GM04504 (cell line): ENCODE data around the gene MYD88.

Source experiments
- DNase-seq: peaks from one replicate; pipeline ENCODE4 v3.0.0-alpha.2; 2012; ENCODE audit warnings: low read depth

Gene MYD88

DNA sequence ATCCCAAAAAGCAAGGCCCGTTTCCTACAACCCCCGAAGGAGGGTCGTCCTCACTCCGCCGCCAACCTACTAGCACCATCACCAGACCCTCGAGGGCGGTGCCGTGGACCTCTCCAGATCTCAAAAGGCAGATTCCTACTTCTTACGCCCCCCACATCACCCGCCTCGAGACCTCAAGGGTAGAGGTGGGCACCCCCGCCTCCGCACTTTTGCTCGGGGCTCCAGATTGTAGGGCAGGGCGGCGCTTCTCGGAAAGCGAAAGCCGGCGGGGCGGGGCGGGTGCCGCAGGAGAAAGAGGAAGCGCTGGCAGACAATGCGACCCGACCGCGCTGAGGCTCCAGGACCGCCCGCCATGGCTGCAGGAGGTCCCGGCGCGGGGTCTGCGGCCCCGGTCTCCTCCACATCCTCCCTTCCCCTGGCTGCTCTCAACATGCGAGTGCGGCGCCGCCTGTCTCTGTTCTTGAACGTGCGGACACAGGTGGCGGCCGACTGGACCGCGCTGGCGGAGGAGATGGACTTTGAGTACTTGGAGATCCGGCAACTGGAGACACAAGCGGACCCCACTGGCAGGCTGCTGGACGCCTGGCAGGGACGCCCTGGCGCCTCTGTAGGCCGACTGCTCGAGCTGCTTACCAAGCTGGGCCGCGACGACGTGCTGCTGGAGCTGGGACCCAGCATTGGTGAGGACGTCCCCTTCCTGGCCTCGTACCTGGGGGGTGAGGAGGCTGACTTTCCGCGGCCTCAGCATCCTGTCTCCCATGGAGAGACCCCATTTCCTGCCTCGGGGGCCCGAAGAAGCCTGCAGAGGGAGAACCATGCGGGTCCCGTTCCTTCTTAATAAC, at the start of gene MYD88:
Gene MYD88 (plus strand): TSS at position 313 of the 842 bp plus-strand sequence. CDS start 40 bp downstream, at position 353.
- no peak for DNase-seq

DNA sequence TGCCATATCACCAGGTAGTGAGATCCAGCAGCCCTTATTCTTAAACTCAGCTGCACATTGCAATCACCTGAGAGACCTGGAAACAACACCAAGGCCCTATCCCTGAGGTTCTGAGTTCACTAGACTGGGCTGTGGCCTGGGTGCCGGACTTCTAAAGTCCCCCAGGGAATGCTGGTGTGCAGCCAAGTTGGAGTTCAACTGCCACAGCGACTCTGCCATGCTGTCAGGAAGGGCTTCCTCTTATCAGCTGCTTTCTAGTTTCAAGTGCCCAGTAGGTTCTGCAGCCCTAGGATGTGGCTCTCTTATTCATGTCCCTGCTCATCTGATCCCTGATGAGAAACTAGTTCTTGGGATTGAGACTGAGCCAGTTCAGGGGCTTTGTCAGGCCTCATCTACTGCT, 49.3 kb upstream of the MYD88 start:
- no peak for DNase-seq

DNA sequence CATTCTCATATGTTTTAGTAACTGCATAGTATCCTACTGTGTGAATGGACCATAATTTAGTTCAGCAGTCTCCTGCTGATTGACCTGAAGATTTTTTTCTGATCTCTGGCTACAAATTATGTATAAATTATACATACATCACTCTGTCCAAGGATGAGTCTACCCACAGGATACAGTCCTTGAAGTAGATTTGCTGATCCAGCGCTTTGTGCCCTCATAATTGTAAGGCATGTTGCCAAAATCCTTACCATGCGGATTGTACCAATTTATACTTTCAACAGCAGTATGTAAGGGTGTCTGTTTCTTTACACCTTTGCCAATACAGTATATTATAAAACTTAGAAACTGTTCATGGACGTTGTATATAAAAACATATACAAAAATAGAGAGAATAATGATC, 48.0 kb upstream of the MYD88 start:
- no peak for DNase-seq

DNA sequence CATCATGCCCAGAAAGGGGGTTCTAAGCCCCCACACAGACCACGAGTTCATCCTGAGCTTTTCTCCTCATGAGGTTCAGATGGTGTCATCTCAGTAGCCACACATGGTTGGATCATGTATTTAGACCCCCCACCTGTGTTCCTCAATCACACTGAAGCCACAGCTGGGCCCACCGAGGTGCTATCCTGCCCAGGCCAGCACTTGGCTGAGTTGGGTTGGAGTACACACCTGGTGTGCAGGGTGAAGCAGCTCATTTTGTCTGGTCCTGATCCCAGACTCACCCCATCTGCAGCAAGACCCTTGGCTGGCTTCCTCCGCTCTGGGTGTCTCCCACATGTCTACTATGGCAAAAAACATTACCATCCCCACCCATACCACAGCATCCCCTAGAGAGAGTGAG, 43.5 kb upstream of the MYD88 start:
- no peak for DNase-seq

DNA sequence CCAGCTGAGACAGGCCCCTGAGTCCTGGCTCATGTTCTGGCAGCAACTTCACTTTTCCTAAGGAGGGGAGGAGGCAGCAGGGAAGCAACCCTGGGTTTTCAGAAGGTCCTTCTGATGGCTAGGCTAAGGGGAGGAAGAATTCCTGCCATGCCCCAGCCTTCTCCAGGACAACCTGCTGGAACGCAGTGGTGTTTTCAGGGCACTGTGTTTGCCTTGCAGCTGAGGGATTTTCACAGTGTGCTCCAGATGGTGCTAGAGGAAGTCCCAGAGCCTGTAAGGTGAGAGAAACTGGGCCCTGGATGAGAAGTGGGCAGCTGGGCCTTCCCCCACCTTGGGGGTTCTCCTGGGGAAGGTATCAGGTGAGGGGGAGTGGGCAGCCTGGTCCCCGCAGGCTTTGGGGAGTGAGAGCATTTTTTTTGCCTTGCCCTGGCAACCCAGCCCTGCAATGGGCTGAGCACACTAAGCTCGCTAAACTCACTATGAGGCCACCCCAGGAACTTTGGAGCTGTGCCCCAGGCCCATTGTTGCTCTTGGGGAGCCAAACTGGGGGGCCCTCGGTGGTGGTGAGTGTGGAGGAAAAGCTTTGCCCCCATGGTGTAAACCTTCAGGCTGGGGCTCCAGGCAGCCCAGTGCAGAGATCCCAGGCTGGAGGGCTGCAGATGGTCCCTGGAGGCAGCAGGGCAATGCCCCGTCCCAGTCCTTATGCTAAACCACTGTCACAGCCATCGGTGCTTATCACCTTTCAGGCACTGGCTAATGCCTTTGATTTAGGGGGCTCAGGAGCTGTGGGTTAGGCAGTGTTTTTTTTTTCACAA, 42.6 kb upstream of the MYD88 start:
- no peak for DNase-seq

DNA sequence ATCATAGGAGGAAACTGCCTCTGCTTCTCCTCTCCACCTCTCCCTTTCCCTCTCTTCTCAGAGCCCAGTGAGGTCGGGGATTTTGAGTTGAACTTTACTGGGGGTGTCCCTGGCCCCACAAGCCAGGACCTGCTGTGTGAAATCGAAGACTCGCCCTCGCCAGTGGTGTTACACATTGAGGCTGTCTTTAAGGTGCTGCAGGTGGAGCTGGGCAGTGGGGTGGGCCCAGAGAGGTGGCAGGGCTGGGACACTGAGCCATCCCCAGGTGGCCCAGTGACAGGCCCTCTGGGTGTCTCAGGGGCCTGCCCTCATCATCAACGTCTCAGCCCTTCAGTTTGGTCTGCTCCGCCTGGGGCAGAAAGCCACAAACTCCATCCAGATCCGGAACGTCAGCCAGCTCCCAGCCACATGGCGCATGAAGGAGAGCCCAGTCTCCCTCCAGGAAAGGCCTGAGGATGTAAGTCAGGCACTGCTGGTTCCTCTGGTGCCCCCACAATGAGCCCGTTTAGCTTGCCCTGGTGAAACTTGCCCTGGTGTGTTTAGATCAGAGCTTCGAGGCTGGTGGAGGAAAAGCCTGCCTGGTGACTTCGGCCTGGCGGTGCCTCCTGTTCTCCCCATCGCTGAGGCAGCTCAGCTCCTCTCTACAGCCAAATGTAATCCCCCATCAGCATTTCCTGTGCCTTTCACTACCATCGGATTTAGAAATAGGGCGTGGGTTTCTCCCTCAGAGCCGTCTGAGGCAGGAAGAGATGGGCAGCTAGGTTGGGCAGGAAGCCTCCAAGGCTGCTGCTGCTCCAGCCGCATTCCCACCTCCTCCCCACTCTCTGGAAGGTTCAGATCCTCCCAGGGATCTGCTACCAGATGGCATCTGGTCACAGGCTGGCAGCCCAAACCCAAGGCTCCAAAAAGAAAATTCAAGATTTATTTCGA, 40.8 kb upstream of the MYD88 start:
- DNase-seq = no peak

DNA sequence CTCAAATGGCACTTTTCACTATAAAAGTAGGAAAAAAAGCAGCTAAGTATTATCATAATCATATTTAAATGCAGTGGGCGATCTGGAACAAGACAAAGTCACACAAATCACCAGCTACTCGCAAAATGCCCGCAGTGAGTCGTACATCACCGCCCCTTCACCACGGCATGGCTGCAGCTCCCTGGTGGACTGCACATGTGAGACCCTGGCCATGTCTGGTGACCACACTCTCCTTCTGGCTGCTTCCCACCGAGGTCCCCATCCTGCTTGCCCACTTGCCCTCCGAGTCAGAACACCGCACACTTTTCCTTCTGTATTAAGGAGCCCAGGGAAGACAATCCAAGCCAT, 40.1 kb upstream of the MYD88 start:
- DNase-seq = no peak

DNA sequence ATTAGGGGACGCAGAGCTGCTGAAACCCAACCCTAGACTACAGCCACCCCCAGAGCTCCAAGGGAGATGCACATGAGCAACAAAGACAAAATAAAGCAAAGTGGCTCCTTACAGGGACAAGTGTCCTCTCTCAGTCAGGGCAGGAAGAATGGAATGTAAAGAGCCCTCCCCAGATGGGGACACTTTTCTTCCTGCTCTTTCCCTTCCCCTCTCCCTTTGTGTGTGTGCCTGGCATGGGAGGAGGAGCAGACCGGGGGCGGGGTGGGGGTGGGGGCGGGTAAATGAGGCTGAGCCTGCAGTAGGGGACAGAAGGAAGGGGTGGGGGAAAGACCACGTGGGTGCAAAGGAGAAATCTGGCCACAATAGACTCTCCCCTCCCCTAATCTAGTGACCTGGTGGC, 38.9 kb upstream of the MYD88 start:
- DNase-seq = no peak

DNA sequence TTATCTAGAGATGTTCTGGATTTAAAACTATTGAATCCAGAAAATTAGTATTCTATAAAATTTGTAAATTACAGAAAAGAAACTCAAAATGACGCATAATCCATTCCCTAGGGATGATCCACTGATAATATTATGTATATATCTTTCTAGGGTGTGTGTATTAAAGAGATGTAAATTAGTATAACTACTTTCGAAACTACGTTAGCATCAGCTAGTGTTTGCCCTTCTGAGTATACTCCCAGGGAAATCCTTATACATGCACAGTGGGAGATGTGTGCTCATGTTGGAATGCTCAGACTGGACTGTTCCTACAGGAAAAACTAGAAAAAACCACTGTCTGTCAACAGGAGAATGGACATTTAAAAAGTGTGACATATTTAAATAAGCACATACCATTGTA, 38.0 kb upstream of the MYD88 start:
- DNase-seq = no peak

DNA sequence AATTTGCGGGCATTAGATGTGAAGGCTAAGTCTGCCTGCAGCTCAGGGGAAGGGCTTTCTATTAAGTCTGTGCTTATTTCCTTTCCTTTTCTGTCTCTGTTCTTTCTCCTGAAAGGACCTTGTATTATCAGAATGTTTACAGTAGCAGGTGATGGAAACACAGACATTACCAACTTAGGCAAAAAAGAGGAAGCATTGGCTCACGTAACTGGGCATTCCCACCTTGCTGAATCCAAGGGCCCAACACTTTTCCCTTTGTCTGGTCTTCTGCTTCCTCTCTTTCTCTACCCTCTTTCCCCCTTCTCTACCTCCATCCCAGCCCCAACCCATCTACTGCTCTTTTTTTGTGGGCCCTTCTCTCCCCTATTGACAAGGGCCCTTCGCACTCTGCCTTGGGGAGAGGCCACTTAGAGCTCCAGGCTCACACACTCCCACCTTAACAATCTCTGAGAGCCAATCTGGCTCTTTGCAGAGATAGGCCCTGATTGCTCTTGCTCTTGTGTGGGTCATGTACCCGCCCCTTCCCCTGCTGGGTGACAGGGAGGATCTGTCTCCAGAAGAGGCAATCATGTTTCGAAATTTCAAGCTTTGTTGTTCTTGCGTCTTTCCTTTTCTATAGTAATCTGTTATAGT, 36.5 kb upstream of the MYD88 start:
- no peak for DNase-seq

DNA sequence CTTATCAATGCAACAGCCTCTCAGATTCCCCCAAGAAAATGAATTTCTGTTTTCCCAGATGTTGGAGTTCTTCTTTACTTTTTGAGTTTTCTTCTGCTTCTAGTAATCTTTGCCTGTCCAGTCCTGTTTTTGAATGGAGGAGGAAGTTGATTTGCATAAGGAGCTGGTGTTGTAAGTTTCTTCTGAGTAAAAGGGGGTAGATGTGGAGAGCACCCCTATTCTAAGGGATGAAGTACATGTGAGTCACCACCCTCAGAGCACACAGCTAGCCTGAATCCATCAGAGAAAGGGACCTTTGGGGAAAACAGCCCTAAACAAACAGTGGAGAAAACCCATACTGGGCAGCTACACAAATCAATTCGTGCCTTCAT, 36.0 kb upstream of the MYD88 start:
- no peak for DNase-seq

DNA sequence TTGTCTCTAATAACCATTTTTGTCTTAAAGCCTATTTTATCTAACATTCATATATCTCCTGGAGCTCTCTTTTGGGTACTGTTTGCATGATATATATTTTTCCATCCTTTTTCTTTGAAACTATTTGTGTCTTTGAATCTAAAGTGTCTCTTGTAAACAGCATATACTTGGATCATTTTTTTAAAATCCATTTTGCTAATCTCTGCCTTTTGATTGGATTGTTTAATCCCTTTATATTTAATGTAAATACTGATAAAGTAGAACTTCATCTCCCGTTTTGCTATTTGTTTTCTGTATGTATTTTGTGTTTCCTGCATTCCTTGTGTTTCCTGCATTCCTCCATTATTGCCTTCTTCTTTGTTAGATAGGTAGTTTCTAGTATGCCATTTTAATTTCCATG, 32.9 kb upstream of the MYD88 start:
- no peak for DNase-seq

DNA sequence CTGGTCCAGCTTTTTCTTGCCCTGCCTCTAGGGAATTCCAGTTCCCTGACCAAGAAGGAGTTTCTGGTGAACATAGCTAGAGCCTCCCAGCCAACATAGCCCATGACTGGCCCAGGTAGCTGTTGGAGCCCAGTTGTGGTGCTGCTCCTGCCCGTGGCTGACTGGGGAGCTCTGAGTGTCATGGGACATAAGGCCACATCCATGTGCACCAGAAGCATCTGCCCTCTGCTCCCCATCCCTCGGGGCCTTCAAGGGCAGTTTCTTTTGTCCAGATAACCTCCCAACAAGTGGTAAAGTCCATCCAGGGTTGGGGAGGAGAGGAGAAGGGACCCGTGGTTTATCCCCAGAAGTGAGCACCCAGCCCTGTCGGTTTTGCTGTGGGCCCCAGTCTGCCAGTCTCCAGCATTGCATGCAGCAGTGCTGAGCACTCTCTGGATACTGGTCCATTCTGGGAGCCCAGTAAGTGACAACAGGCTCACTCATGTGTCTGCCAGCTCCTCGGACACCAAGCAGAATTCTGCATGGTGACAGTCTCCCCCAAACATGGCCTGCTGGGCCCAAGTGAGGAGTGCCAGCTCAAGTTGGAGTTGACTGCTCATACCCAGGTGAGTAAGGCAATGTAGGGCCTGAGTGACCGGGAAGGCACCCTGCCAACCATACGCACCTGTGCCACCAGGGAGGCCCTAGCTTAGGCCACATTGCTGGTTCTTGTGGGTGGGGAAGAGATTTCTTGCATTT, 30.4 kb upstream of the MYD88 start:
- DNase-seq = no peak

DNA sequence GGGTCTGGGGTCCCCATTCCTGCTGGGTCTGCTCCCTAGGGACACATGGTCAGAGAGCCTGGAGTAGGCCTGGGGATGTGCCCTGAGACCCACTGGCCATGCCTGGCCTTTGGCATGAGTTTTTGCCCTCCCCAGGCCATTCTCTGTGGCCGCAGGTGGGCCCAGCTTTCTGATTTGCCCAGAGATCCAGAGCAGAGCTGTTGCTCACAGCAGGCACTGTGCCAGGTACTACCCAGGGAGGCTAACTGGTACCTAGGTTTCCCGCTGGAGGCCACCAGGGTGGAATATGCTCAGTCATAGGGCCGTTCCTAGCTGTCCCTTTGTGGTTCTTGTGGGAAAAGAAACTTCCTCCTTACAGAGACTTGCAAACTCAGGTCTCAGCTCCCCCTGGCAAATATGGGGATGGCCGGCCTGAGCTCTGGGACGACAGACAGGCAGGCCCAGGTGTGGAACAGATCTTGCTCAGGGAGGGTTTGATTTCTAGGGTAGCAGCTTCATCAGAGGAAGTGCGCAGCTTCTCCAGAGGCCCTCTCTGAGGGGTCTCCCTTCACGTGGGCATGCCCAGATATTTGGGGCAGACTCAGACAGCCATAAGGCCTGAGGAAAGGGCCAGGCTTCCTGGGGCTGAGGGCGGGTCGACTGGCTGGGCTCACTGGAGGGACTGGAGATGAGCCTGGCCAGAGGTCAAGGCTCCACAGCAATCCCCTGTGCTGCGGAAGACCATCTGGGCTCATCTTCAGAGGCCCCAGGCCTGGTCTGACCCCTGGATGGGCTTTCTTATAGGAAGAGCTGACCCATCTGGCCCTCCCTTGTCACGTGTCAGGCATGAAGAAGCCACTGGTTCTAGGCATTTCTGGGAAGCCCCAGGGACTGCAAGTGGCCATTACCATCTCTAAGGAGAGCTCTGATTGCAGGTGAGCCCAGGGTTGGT, 29.5 kb upstream of the MYD88 start:
- DNase-seq = no peak

DNA sequence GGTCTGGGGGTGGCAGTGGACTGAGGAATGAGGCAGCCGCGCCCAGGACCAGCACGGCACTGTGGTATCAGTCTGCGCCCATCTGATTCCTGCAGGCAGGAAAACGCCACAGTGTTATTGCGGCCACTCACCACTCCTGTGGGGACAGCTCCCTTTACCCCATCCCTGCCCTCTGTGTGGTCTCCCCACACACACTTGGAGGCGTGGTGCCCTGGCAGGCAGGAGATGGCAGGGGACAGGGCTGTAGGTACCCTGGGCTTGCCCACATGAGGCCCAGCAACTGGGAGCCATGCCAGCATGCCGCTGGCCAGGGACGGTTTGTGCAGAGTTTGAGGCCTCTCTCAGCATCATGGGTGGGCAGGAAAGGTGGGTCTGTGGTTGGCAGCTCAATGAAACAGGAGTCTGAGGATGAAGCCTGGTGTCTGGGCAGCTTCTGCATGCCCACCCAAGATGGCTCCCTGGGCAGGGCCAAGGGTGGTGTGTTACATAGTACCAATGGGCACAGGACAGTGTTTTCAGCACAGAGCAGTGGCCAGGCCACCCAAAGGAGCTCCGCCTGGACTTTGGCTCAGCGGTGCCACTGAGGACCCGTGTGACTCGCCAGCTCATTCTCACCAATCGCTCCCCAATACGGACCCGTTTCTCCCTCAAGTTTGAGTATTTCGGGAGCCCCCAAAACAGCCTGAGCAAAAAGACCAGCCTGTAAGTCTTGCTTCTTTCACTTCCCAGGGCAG, 28.7 kb upstream of the MYD88 start:
- DNase-seq = no peak

DNA sequence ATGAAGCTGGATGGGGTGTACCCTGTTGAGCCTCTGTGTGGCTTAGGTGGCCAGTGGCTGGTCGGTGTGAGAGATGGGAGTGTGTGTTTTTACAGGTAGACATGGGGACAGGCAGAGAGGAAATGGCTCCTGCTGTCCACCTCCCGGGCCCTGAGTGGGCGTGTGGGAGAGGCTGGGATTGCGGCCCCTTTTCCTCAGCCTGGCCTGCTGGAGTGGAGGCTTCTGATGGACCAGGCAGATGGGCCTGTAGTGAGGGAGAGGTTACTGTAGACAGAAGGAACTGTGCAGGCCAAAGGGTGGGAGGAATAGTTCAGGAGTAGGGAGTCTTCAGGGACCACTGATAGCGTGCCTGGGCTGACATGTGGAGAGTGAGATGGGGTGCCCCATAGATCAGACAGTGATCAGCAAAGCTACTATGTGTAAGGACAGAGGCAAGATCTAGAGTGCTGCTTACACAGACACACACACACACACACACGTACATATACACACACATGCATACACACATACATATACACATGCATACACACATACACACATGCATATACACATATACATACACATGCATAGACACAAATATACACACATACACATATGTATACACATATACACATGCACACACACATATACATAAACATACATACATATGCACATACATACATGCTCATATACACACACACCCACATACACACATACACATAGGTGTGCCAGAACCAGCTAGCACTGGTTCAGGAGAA, 28.0 kb upstream of the MYD88 start:
- no peak for DNase-seq

DNA sequence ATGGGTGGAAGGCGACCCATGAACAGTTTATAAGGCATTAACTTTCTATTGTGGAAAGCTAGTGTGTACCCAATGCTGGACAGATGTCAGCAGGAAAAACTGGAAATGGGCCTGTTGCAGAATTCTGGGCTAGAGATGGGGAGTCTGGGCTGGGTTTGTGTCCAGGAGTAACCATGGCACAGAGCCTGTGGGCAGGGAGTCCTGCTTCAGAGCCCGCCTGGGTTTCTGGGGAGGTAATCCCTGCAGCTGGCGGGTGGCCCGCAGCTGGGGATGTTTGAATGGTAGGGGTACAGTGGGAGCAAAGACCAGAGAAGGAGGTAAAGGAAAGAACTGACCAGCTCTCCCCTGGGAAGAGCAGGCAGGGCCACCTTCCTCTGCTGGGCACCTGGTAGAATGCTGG, 27.3 kb upstream of the MYD88 start:
- DNase-seq = no peak

DNA sequence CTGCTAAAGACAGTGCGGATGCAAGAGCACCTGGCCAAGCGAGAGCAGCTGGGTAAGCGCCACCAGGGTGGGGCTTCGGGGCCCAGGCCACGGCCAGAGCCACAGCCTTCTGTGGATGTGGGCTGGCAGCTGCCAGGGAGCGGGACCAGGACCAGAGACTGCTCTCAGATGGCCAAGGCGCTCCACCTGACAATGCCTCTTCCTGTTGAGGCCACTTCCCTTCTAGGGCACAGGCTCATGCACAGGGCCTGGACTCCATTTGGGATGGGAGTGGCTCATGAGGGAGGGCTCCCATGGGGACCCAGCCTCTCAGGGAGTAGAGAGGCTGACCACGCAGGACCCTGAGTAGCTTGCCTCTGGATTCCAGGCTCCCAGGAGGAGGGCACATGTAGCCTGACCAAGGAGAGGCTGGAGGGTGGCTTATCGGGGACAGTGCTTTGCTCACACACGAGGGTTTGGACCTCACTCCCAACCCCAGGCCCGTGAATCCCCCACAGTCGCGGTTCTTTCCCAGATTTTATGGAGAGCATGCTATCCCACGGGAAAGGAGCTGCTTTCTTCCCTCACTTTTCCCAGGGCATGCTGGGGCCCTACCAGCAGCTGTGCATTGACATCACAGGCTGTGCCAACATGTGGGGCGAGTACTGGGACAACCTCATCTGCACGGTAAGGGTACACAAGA, 26.6 kb upstream of the MYD88 start:
- no peak for DNase-seq
